Occipital lobe (tissue), 2 donors: ENCODE data around the gene BACE1. TPM values are rescaled to one million over a fixed set of nuclear protein-coding genes. Genes with fewer than 3 reads are reported as not detected.
A peak's percentile ranks its signal among the peaks of the same experiment; 100 is the strongest.

Experiments
- DNase-seq: peaks from one replicate; lab custom pipeline; 2025; lab: John Stamatoyannopoulos, UW
- total RNA-seq: library from RNA; depleted of rRNA; stranded (reverse); fragments of >200 nt; gene quantifications from one replicate; pipeline ENCODE4 v1.2.3, GENCODE V29; 2014

BACE1 gene
- total RNA-seq, 1 donor from 2014 or later, result 24.6 TPM

DNA sequence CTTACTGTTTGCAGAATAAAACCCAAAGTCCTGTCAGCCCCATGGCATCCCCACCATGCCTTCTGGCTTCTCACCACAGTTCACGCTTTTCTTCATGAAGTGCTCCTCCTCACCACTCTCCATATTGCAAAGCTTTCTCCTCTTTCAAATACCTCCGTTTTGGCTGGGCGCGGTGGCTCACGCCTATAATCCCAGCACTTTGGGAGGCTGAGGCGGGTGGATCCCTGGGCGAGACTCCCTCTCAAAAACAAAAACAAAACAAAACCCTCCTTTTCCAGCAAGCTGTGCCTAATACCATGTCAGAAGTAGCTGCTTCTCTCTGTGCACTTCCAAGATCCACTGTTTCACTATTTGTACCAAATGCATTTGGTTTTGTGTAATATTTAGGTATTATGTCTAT is 6.7 kb downstream of the BACE1 start:
- DNase-seq, result no peak

DNA sequence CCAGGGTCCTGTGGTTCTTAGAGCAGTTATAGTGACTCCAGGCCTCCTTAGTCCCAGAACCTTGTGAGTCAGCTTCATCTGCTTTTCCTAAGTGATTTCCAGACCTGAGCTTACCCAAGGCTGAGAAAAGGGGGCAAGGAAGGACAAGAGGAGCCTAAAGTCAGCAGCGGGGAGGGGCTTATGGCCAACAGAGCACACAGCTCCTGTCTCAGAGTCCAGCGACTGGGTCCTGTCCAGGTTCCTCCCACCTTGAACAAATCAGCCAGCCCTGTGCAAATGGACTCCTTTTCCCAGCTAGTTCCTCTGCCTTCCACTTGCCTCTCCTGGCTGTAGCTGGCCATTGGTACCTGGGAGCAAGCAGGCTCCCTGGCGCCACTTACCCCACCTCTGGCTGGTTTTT is 10.9 kb downstream of the BACE1 start:
- DNase-seq, result no peak

DNA sequence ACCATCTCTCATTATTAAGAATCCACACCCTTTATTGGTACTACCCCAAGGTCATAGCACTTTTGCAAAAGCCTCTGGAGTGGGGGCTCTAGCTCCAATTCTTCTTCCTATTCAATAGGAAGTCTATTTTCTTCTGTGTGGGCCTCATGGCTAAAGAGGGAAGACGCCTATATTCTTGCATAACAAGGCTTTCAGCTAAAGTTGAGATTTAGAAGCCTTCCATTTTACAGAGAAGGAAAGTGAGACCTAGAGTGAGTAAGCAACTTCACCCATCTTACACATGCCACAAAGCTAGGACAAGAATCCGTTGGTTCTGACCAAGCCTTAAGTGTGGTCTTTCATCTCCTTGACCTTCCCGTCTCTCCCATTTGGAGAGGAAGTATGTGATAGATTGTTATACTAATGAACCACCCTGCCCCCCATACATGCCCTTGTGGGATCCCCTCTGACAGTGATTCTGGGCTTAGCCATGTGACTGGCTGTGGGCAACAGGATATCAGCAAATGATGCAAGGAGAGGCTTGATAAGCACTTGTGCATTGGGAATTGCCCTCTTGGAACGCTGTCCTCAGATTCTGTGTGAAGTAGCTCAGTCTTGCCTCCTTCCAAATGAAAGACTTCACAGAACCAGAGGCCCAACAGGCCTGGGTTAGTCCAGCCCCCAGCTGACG is 12.3 kb downstream of the BACE1 start:
- no peak for DNase-seq

DNA sequence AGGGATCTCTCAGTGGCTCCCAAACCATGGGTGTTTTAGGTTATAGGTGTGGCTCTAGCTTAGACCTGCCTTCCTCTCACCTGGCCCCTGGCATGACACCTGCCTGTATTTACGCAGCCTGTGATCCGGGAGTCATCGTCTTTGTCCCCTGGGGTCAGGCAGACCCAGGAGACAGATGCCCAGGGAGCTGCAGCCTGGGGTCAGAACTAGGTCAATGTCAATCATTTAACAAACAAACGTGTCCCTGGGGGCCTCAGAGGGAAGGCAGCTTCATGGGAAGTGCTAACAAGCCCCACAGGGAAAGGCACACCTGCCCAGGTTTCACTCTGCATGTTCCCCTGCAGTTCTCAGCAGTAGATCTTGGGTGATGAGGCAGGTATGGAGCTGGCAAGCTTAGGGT is 13.0 kb downstream of the BACE1 start:
- DNase-seq, result no peak

DNA sequence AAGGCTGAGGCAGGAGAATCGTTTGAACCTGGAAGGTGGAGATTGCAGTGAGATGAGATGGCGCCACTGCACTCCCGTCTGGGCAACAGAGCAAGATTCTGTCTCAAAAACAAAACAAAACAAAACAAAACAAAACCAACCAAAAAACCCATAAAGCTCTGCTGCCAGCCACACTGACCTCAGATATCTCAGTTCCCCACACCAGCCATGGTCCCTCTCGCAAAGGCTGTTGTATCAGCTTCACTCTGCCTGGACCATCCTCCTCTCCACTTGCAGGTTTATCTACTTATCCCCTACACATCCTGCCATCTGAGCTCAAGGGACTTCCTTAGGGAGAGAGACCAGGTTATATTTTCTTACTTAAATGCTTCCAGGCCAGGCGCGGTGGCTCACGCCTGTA is 13.8 kb downstream of the BACE1 start:
- no peak for DNase-seq

DNA sequence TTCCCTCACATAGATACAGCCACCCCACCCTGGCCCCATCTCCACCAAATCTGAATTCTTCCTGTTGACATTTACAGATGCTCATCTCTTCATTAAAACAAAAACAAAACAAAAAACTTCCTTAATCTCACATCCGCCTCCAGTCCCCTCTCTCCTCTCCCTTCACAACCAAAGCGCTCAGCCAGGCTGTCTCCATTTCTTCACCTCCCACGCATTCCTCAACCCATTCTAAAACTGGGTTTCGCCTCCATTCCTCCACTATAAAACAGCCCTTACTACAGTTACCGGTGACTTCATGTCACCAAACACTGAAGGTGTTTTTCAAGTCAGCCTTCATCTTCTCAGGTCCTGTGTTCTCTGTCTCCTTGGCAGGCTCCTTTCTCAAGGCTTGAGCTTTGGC is 15.3 kb downstream of the BACE1 start:
- DNase-seq, result peak; percentile 45

DNA sequence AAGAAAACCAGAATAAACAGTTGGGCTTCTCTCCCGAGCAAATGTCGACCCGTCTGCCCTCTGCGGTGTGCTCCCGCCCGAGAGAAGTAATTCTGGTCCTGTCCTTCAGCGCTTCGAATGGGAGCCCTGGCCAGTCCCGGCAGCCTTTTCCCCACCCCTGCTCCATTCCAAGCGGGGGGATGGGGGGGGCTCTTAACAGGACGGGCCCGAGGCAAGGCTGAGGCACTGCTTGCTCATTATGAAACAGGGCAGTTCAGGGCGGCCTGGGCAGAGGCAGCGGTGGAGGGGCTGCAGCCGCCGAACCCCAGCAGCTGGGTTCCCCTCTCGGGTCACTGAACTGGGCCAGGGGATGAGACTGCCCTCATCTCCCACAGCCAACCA is 15.8 kb downstream of the BACE1 start:
- no peak for DNase-seq

DNA sequence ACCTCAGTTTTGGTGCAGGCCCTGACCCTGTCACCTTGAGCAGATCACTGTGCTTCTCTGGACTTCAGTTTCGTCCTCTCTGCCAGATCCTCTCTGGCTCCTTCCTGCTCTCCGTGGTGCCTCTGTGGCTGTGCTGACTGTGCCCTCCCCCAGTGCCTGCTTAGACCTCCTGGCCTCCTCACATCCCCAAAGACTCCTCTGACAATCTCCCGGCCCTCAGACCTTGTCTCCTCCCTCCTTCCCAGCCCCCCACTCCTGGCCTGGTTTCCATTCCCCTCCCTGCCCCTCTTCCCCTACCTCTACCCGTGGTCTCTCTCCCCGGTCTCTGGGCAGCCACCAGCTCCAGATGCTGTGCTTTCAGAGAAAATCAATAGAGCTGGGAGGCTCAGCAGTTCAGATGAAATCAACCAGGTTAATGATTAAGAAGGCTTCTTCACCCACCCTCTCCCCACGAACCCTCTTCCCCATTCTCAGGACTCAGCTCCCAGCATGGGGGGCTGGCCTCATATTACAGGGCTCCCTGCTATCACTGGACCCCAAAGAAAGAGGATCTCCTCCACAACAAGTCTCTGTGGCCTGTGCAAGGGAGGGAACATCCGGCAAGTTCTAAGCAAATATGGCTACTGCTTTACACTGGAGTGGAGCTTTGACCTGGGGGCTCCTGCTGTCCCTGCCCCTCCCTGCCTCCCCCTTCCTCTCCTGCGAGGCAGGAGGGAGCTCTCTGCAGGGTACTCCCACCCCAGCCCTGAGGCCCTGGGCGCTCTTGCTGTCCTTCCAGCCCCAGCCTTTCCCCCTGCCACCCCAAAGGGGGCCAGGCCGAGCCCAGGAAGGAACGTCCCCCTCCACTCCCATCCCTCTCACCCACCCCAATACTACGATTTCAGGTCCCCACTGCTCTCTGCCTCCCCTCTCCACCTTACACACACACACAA is 16.4 kb downstream of the BACE1 start:
- no peak for DNase-seq

DNA sequence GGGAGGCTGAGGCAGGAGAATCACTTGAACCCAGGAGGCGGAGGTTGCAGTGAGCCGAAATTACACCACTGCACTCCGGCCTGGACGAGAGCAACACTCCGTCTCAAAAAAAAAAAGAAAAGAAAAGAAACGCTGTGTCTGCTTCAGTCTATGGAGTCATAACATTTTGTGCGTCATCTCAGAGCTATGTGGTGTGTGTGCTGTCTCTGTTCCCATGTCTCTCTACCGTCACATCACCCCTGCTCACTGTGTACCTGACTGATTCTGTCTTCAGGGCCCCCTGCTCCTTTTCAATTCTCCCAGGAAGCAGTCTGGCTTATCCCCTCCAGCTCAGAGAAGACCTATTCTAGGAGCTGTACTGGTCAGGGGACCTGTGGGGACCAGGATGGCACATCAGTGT is 17.9 kb downstream of the BACE1 start:
- DNase-seq, result no peak

DNA sequence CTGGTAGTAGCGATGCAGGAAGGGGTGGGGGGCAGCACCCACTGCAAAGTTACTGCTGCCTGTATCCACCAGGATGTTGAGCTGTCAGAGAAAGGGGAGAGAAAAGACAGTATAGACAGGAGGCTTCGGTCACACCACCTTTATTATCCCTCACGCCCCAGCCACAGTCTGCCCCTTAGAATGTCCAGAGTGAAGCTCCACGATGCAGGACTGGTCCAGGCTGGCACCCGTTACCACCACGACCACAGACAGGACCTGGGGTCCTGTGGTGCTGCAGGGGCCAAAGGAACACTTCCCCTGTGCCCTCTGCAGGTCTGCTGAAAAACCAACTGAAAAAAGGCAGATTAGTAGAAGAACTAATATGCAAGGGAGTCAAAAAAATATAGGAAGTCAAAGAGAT is 19.2 kb downstream of the BACE1 start:
- DNase-seq, result no peak

DNA sequence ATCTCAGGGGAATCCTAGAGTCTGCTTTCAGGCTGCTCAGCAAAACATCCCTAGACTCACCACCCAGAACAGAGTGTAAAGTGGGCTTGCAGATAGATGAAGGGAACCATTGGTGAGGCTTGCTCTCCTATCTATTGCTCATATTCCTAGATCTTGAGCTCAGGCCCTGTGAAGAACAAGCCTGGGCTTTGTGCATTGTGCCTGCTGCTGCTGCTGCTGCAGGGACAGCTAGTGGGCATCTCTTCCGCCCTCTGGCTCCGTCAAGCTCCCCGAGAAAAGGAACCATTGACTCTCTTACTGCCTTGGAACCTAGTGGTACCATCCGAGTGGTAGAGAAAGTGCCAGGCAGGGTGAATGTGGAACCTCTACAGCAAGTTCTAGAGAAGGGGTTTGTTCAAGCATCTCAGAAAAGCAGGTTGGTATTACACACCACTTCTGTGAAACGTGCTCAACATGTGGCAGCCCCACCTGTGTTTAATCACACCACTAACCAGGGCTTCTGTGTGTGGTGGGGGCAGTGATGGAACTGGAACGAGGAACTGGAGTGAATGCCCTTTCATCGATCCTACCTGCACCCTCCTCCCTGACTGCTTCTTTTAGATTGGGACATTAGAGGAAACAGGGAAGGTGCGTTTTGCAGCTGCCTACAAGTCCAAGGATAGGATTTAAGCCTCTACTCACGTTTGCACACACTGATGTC is 20.5 kb downstream of the BACE1 start:
- peak; percentile 34 for DNase-seq

DNA sequence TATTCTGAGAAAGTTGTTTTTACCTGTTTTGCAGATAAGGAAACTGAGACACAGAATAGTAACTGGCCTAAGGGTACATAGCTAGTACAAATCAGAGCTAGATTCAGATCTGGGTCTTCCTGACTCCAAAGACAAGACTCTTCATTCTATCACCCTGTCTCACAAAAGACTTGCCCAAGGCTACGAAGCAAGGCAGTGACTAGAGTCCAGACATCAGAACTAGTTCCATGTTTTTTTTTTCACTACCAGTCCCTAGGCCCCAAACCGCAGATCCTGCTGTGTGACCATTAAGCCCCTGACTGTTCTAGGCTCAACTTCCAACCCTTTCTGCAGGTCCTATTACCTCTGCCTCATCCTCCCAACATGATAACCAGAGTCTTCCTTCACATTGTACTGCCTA is 23.4 kb downstream of the BACE1 start:
- no peak for DNase-seq

DNA sequence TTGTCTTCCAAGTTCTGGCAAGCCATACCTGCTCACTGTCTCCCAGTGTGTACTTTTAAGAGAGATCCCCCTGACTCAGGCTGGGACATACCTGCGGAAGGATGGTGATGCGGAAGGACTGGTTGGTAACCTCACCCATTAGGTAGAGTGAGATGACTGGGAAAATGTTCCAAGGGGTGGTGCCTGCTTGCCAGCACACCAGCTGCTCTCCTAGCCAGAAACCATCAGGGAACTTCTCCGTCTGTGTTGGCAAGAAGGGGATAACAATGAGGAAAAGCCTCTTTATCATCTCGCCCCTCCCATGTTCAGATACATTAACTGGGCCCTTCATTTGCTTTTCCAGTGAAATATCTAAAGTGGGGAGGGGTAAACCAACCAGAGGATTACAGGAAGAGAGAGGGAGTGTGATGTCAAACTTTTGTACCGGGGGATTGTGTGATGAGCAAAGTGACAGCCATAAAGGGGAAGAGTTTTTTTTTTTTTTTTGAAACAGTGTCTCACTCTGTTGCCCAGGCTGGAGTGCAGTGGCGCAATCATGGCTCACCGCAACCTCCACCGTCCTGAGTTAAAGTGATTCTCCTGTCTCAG is 25.2 kb downstream of the BACE1 start, which contains the start of gene BACE1-AS:
Gene BACE1-AS, plus strand, starts transcription at position 538 of the 588 bp plus-strand sequence.
- DNase-seq, result no peak

DNA sequence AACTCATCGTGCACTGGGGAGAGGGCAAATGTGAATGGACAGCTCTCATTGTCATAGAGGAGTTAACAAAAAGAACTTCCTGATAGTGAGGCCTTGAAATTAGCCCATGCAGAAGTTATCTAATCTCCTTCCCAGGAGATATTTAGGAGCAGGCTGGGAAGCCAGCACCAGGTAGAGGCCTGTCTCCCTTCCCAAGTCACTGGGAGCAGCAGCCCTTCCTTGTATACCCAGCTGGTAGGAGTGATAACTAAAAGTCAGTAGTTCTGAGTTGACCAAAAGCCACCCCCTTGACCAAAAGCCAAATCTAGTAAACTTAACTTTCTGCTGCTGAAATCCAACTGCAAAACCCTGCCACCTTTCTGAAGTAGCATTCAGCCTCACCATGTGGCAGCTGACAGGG is 26.3 kb downstream of the BACE1 start:
- no peak for DNase-seq

DNA sequence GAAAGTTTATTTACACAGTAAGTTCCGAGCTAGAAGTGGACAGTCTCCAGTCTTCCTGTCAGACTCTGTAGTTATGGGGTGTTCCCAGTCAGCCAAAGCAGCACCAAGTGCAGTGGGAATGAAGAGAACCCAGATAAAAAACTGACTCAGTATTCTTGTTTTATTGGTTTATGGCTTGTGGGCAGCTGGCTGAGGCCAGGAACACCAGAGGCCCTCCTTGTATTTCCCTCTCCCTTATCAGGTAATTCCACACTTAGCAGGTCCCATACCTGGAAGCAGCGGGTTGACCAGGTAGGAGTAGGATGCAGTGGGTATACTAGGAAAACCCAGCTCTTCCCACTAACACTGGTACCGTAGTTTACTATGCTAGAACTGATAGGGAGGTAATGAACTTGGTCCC is 28.4 kb downstream of the BACE1 start:
- no peak for DNase-seq

DNA sequence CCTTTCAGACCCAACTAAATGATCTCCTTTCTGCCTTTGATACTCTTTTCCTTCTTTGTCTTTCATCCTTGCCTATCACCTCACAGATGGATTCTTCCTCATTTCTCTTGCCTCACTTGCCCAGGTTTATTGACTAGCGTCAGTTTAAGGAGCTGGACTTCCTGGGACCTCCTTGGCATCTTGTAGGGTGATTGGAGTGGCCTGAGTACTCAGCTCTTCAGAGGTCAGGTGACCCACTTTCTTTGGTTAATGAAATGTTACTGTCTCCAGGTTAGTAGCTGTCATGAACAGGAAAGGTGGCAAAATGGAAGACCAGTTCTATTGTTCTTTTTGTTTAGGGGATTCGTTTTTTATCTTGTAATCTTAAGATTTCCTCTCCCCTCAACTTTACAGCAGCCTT is 29.5 kb downstream of the BACE1 start:
- no peak for DNase-seq

DNA sequence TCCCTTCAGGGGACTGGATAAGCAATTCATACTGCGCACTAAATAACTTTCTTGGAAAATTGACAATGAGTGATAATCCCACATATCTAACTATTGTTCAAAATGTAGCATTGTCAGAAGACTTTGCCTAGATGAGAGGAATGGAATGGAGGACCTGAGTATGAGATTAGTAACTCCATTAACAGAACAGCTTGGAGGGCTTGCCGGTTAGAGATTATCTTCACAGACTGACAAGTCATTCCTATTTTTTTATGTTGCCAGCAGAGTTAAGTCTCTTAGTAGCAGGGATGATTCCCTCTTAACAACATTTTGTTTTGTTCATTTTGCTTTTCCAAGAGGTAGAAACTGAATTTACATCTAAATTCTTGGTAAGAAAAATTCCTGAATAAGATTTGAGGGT is 32.0 kb downstream of the BACE1 start:
- no peak for DNase-seq

DNA sequence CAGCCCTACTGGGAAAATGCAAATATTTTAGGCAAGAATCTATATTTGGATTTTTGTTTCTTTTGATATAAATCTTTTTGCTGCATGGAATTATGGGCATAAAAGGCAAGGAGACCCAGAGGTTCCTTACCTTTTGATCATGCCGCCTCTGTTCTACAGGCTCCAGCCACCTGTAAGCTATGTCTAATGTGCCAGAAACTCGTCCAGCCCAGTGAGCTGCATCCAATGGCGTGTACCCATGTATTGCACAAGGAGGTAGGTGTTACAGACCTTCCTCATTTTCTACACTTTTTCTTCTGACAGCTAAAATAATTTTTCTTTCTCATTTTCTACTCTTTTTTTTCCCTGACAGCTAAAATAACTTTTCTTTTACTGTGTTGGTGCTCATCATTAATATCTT is 33.1 kb downstream of the BACE1 start:
- no peak for DNase-seq

DNA sequence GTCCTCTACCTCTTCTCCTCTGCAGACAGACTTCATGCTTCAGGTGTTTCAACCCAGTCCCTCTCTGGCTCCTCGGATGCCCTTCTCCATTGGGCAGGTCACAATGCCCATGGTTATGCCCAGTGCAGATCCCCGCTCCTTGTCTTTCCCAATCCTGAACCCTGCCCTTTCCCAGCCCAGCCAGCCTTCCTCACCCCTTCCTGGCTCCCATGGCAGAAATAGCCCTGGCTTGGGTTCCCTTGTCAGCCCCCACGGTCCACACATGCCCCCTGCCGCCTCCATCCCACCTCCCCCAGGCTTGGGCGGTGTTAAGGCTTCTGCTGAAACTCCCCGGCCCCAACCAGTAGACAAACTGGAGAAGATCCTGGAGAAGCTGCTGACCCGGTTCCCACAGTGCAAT is 34.2 kb downstream of the BACE1 start:
- no peak for DNase-seq

DNA sequence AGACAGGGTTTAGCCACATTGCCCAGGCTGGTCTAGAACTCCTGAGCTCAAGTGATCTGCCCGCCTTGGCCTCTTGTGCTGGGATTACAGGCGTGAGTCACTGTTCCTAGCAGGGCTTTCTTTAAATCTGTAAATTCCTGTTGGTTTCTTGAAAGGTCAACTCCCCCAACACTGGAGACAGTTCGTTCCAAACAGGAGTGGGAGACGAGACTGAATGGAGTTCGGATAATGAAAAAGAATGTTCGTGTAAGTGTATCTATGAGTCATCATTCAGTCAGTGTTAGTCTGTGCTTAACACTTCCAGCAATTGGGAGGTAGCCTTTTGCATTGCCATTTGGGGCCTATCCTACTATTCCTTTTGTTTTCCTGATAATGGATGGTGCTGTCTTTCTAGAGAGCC is 34.9 kb downstream of the BACE1 start:
- no peak for DNase-seq

DNA sequence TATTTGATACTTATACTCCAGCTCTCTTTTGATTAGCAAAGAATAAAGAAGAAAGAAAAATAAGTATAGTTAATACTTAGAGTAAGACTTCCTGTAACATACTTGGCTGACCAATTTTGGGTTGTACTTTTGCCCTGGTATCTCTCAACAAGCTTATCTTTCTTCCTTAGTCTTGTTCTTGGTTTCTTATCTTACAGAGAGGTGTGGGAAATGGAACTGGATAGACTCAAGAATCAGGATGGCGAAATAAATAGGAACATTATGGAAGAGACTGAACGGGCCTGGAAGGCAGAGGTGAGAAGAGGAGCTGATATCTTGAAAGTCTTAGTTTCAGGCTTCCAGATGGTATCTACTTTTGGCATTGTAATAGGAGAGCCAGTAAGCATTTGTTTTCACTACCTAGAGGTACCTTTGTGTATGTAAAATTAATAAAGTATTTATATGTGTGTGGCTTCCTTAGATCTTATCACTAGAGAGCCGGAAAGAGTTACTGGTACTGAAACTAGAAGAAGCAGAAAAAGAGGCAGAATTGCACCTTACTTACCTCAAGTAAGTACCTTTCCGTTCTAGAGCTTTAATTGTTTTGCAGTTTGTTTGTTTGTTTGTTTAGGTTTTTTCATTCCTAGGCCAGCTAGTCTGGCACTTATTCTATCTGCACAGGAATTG is 36.2 kb downstream of the BACE1 start:
- no peak for DNase-seq
